HG02970 (cell line): ENCODE data around the gene MAPK14.
A peak's percentile ranks its signal among the peaks of the same experiment; 100 is the strongest.
"Not testable (repeated sequence)": the region's sequence is repeated elsewhere in the genome, so short reads cannot be mapped to it uniquely, and the experiment has no call there.

Experiments
- ATAC-seq: cut with Tn5 transposase; IDR thresholded peaks from one replicate; pipeline ENCODE4 v1.9.1; 2021; ENCODE audit warnings: mild to moderate bottlenecking, moderate library complexity, moderate number of reproducible peaks; ENCODE audit not compliant: unreplicated experiment, low FRiP score

MAPK14 gene

GRCh38 chr6:36027501-36028087 lies at the start of gene MAPK14:
Gene MAPK14, plus strand, starts transcription at chr6:36027808. Its CDS starts 350 bp downstream, at chr6:36028158.
- ATAC-seq: peak; percentile 91

- ATAC-seq: not testable (repeated sequence)
Measured at GRCh38 chr6:35980126-35980525, 47.5 kb upstream of the MAPK14 start.

- no peak for ATAC-seq
Measured at GRCh38 chr6:35980991-35981645, 46.5 kb upstream of the MAPK14 start.

- no peak for ATAC-seq
Measured at GRCh38 chr6:35984701-35985100, 42.9 kb upstream of the MAPK14 start.

- ATAC-seq: not testable (repeated sequence)
Measured at GRCh38 chr6:35988047-35988446, 39.6 kb upstream of the MAPK14 start.

GRCh38 chr6:35993150-35993549 lies 34.5 kb upstream of the MAPK14 start:
- ATAC-seq: no peak

- ATAC-seq: no peak
Measured at GRCh38 chr6:36000451-36000850, 27.2 kb upstream of the MAPK14 start.

GRCh38 chr6:36015666-36016065 lies 11.9 kb upstream of the MAPK14 start:
- ATAC-seq: no peak

GRCh38 chr6:36018339-36018738 lies 9.3 kb upstream of the MAPK14 start:
- no peak for ATAC-seq

- no peak for ATAC-seq
Measured at GRCh38 chr6:36019167-36019566, 8.4 kb upstream of the MAPK14 start.

- no peak for ATAC-seq
Measured at GRCh38 chr6:36020154-36020553, 7.5 kb upstream of the MAPK14 start.

- no peak for ATAC-seq
Measured at GRCh38 chr6:36023996-36024795, 3.4 kb upstream of the MAPK14 start, which contains the start of gene SLC26A8. Gene SLC26A8, minus strand, starts transcription at chr6:36024641. Its CDS starts 4,934 bp downstream, at chr6:36019707.

GRCh38 chr6:36025260-36025931 lies 2.2 kb upstream of the MAPK14 start:
- ATAC-seq: no peak

GRCh38 chr6:36025932-36026327 lies 1.7 kb upstream of the MAPK14 start:
- ATAC-seq: no peak

GRCh38 chr6:36028088-36028876 lies 674 bp downstream of the MAPK14 start:
- ATAC-seq: peak; percentile 11

GRCh38 chr6:36028877-36029324 lies 1.3 kb downstream of the MAPK14 start:
- ATAC-seq: no peak

- no peak for ATAC-seq
Measured at GRCh38 chr6:36029464-36029863, 1.9 kb downstream of the MAPK14 start.

GRCh38 chr6:36032261-36032660 lies 4.7 kb downstream of the MAPK14 start:
- no peak for ATAC-seq

GRCh38 chr6:36033144-36033543 lies 5.5 kb downstream of the MAPK14 start:
- ATAC-seq: not testable (repeated sequence)

- no peak for ATAC-seq
Measured at GRCh38 chr6:36033935-36034334, 6.3 kb downstream of the MAPK14 start.
